ENCODE measurements around the gene SCRN2.
A peak's percentile ranks its signal among the peaks of the same experiment; 100 is the strongest.

SCRN2 gene

GRCh38 chr17:47850692-47851573 is 9.9 kb upstream of the SCRN2 start, which contains the start of gene SP6:
SP6 (minus strand) TSS chr17:47851163; CDS start chr17:47848429, 2,734 bp downstream.
- TF ChIP-seq CTCF (conservative IDR thresholded peaks at IDR 0.05) = peak; percentile 35
- H3K27ac ChIP-seq = peak within 1 kb of the TSS; percentile 83

GRCh38 chr17:47850373-47850691 is 9.3 kb upstream of the SCRN2 start:
- peak overlapping the region; percentile 83 for H3K27ac ChIP-seq
- no peak for TF ChIP-seq CTCF (conservative IDR thresholded peaks at IDR 0.05)

GRCh38 chr17:47848198-47848513 is 7.1 kb upstream of the SCRN2 start:
- TF ChIP-seq CTCF (conservative IDR thresholded peaks at IDR 0.05) = no peak
- no peak overlapping the region for H3K27ac ChIP-seq

GRCh38 chr17:47847341-47848197 is 6.5 kb upstream of the SCRN2 start:
- no peak overlapping the region for H3K27ac ChIP-seq
- TF ChIP-seq CTCF (conservative IDR thresholded peaks at IDR 0.05) = peak; percentile 24; the same call in 1 of the 2 replicates

GRCh38 chr17:47846716-47847340 is 5.8 kb upstream of the SCRN2 start:
- TF ChIP-seq CTCF (conservative IDR thresholded peaks at IDR 0.05) = no peak
- no peak overlapping the region for H3K27ac ChIP-seq

- no peak overlapping the region; the same call in 1 of the 2 replicates for H3K27ac ChIP-seq
Measured at GRCh38 chr17:47845716-47846075, 4.6 kb upstream of the SCRN2 start.

More at GRCh38 chr17:47845716-47846075, 4.6 kb upstream of the SCRN2 start:
- TF ChIP-seq CTCF (conservative IDR thresholded peaks at IDR 0.05) = no peak
